ENCODE results near the gene MYO18B.

- TF ChIP-seq, protein P1, sequence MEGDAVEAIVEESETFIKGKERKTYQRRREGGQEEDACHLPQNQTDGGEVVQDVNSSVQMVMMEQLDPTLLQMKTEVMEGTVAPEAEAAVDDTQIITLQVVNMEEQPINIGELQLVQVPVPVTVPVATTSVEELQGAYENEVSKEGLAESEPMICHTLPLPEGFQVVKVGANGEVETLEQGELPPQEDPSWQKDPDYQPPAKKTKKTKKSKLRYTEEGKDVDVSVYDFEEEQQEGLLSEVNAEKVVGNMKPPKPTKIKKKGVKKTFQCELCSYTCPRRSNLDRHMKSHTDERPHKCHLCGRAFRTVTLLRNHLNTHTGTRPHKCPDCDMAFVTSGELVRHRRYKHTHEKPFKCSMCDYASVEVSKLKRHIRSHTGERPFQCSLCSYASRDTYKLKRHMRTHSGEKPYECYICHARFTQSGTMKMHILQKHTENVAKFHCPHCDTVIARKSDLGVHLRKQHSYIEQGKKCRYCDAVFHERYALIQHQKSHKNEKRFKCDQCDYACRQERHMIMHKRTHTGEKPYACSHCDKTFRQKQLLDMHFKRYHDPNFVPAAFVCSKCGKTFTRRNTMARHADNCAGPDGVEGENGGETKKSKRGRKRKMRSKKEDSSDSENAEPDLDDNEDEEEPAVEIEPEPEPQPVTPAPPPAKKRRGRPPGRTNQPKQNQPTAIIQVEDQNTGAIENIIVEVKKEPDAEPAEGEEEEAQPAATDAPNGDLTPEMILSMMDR (conservative IDR thresholded peaks at IDR 0.05): no peak
- TF ChIP-seq ZFX (IDR thresholded peaks at IDR 0.05): no peak
Measured at GRCh38 chr22:25942115-25942855, 200.3 kb downstream of the MYO18B start.

All from C4-2B (cell line).